ENCODE results near the gene MAPK7.
A peak's percentile ranks its signal among the peaks of the same experiment; 100 is the strongest.
"Not testable (repeated sequence)": the region's sequence is repeated elsewhere in the genome, so short reads cannot be mapped to it uniquely, and the experiment has no call there.

The MAPK7 gene

DNA sequence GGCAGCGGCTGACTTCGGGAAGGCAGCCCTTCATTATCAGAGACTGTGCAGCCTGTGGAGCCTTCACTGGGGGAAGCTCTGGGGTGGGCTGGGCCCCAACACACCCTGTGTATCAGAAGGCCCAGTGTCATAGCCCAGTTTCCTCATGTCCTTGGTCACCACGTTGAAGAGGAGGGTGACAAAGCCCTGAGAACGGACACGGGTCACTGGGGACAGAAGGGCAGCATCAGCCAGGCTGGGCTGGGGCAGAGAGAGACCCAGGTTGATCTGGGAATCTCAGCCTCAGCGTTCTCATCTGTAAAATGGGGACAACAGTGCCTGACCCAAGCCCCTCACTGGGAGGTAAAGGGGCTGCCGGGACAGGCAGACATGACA is 35.1 kb upstream of the MAPK7 start:
- DNase-seq, result no peak

- DNase-seq, result no peak
Observed at GRCh38 chr17:19343671-19344151, 34.6 kb upstream of the MAPK7 start.

- DNase-seq, result no peak
Observed at GRCh38 chr17:19344311-19345066, 33.8 kb upstream of the MAPK7 start.

GRCh38 chr17:19345067-19345460 is 33.2 kb upstream of the MAPK7 start:
- no peak for DNase-seq

GRCh38 chr17:19345486-19346350 is 32.6 kb upstream of the MAPK7 start:
- no peak for DNase-seq

GRCh38 chr17:19346351-19347255 is 31.7 kb upstream of the MAPK7 start:
- peak; percentile 75 for DNase-seq

DNA sequence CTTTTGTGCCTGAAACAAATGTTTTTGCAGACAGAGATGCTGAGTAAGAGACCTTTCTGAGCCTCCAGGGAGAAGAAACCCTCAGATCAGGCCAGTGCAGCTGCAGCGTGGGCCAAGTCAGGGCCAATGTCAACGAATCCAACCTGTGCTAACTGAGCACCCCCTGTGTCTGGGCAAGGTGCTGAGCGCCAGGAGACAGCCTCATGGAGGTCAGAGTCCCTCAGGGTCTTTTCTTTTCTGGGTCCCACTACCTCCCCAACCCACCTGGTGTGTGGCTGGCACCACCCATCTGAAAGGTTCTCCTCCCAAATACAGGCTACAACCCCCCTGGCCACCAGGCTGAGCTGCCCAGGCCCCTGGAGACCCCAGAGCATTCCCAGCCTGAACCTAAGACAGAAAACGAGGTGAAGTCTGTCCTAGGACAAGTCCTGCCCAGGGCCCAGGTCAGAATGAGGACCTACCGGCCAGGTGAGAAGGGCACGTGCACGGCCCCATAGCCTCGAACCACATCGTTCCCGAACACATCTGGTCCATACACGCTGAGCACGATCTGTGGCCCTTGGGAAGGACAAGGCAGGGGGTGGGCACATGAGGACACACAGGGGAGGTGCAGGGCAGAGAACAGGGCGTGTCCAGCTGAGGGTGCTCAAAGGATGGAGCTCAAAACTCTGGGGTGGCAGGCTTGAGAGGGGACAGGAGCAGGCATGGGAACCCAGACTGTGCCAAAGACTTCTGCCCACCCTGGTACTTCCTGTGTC is 30.8 kb upstream of the MAPK7 start:
- no peak for DNase-seq

GRCh38 chr17:19348081-19348650 is 30.1 kb upstream of the MAPK7 start:
- DNase-seq, result no peak

DNA sequence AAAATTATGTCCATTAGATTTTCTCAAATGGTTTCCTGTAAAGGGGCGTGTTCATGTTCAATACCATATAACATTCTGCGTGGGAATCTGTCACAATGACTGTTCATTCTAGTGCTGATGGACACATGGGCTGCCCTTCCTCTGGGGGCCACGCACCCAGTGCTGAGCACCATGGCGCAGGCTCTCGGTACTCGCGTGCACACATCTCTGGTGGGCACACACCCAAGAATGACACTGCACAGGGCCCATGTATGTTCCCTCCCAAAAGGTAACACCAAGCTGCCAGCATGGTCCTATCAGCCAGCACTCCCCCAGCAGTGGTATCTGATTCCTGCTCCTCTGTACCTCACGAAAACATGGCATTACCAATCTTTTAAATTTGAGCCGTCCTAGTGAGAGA is 29.5 kb upstream of the MAPK7 start:
- DNase-seq, result no peak

DNA sequence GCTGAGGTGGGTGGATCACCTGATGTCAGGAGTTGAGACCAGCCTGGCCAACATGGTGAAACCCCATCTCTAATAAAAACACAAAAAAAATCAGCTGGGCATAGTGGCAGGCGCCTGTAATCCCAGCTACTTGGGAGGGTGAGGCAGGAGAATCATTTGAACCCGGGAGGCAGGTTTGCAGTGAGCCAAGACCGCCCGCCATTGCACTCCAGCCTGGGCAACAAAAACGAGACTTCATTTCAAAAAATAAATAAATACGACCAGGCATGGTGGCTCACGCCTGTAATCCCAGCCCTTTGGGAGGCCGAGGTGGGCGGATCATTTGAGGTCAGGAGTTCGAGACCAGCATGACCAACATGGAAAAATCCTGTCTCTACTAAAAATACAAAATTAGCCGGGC is 24.9 kb upstream of the MAPK7 start:
- not testable (repeated sequence) for DNase-seq

DNA sequence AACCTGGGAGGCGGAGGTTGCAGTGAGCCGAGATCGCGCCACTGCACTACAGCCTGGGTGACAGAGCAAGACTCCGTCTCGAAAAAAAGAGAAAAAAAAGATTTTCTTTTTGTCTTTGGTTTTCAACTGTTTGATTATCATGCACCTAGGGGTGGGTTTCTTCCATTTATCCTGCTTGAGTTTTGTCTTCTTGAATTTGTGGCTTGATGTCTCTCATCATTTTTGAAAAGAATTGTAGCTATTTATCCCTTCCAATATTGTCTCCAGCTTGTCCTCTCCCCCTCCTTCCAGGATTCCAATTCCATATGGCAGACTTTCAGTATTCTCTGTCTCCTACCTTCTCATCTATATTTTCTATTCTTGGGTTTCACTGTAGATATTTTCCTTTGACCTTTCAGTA is 23.6 kb upstream of the MAPK7 start:
- DNase-seq, result no peak

GRCh38 chr17:19357351-19357750 is 20.9 kb upstream of the MAPK7 start:
- no peak for DNase-seq

DNA sequence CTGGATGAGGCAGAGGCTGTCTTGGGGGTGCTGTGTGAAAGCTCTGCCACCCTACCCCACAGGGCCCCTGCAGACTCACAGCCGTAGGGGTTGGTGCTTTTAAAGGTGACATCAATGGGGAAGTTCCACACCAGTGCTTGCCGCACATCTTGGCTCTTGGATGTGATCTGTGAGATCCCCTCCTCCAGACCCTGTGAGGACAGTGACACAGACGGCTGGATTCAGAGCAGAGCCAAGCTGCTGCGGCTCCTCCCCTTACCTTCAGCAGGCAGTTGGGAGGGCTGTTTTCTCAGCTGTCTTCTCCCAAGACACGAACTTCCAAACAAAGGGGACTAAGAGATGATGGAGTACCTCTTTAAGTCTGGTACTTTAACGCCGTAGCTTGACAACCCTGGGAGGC is 20.5 kb upstream of the MAPK7 start:
- DNase-seq, result no peak

- DNase-seq, result no peak
Observed at GRCh38 chr17:19359151-19359550, 19.1 kb upstream of the MAPK7 start.

- DNase-seq, result no peak
Observed at GRCh38 chr17:19359856-19360255, 18.4 kb upstream of the MAPK7 start.

- DNase-seq, result no peak
Observed at GRCh38 chr17:19360772-19361171, 17.5 kb upstream of the MAPK7 start.

DNA sequence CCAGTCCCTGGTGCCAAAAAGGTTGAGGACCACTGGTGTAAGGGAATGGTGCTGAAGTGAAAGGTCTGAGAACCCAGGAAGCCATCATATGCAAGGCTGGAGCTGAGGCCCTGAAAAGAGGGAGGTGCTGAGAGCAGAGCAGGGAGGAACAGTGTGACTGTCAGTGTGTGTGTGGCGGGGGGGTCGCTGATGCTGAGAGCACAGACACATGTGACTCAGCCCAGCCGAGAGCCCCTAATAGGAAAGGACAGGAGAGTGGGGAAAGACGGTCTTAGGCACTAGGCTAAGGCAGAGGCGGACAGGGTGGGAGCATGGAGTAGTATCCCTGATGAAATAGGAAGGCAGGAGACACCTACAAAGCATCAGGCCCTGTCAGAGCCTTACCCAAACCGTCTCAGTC is 17.0 kb upstream of the MAPK7 start:
- DNase-seq, result no peak

- no peak for DNase-seq
Observed at GRCh38 chr17:19361944-19362276, 16.4 kb upstream of the MAPK7 start.

GRCh38 chr17:19362277-19363113 is 15.8 kb upstream of the MAPK7 start, which contains the start of gene B9D1:
TSS of gene B9D1 (minus strand) at chr17:19362723. CDS start at chr17:19362569, 154 bp downstream.
- peak; percentile 91 for DNase-seq

DNA sequence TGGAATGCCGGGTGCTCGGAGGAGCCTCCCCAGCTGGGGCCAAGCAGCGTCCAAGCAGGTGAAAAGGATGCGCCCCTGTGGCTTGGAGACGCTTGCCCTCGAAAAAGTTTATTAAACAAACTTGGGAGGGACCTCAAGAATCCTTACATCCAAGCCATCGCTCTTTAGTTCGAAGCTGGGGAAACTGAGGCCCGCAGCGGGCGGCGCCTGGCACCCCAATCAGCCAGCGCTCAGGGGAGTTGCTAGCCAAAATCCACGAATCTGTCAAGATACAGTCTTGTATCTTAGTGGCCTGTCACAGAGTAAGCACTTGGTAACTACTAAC is 15.2 kb upstream of the MAPK7 start:
- DNase-seq, result no peak
